K562 (cell line): ENCODE data around the gene SPOCK3. TPM values are rescaled to one million over a fixed set of nuclear protein-coding genes. Genes with fewer than 3 reads are reported as not detected.

Source experiments
- ATAC-seq: fragments of 200-7000 bp; cut with Tn5 transposase; 3 replicates; pipeline ENCODE4 v1.9.1; 2020; ENCODE audit warnings: moderate library complexity
- BruUV-seq: library from RNA; stranded (reverse); fragments of 400-500 nt; replicated peaks from 2 replicates; lab custom pipeline; 2021; lab: Mats Ljungman, UMichigan
- CTCF ChIA-PET: fragments of 300-600 bp; formaldehyde crosslinking; extraction: SDS; loops from one replicate; lab custom pipeline; 2021; ENCODE audit warnings: low intra/inter-chr PET ratio; lab: Yijun Ruan, JAX
- POLR2A ChIA-PET: fragments of 300-600, 350-650 bp; sonication (Branson Sonifier 250); formaldehyde crosslinking; extraction: SDS; loops from one replicate; lab custom pipeline; 2021; ENCODE audit warnings: antibody characterized with exemption, inconsistent platforms; lab: Yijun Ruan, JAX
- DNase-seq, 4 experiments: peaks; one replicate each; pipeline versions ENCODE4 v3.0.0 to v3.0.0-alpha.2; 2011 to 2018; ENCODE audit warnings: low spot score in 3 of 4, mixed read lengths in 3 of 4; ENCODE audit errors: extremely low read depth in 1 of 4
- FAIRE-seq: peaks from 2 replicates; lab custom pipeline; 2011; peaks lifted over from hg19 to GRCh38; lab: Jason Lieb, UNC
- H2AFZ ChIP-seq: 2 replicates; pipeline ENCODE4 v1.6.0; 2011; ENCODE audit warnings: low read depth, low read length, control low read depth, inconsistent platforms
- H3K27ac ChIP-seq: fragments of 200-600 bp; 3 replicates; pipeline ENCODE4 v1.8.0; 2011; ENCODE audit warnings: low read depth, mild to moderate bottlenecking, control low read depth, inconsistent platforms, low read length, moderate library complexity, mixed read lengths; ENCODE audit errors: extremely low read depth
- H3K27me3 ChIP-seq, 2 experiments: fragments of 300-600 bp in 1 of 2; 2 replicates in 1 of 2; 3 replicates in 1 of 2; pipeline versions ENCODE4 v1.6.0 to v1.8.0; 2011; ENCODE audit warnings: inconsistent platforms in 2 of 2, low read length in 2 of 2, mild to moderate bottlenecking in 1 of 2, mixed read lengths in 1 of 2, moderate library complexity in 1 of 2; ENCODE audit not compliant: control insufficient read depth in 2 of 2, insufficient read depth in 2 of 2
- H3K36me3 ChIP-seq: fragments of 300-600 bp; 3 replicates; pipeline ENCODE4 v1.8.0; 2011; ENCODE audit warnings: mild to moderate bottlenecking, low read length, inconsistent platforms; ENCODE audit not compliant: control insufficient read depth, insufficient read depth
- H3K4me1 ChIP-seq, 2 experiments: fragments of 200-600 bp in 1 of 2; replicated peaks in 1 of 2; 2 replicates in 1 of 2; 3 replicates in 1 of 2; pipeline versions ENCODE4 v1.5.1 to v1.8.0; 2011; ENCODE audit warnings: inconsistent platforms in 2 of 2, low read length in 2 of 2, mild to moderate bottlenecking in 1 of 2, mixed read lengths in 1 of 2, moderate library complexity in 1 of 2; ENCODE audit not compliant: control insufficient read depth in 2 of 2, insufficient read depth in 2 of 2
- H3K4me2 ChIP-seq: 2 replicates; pipeline ENCODE4 v1.6.1; 2011; ENCODE audit warnings: low read length, control low read depth, inconsistent platforms, mixed read lengths; ENCODE audit not compliant: insufficient read depth
- H3K4me3 ChIP-seq: fragments of 200-600 bp; sonication (generic), shearing (Covaris generic); 2 replicates; pipeline ENCODE4 v1.5.1; 2016; ENCODE audit warnings: control low read depth, inconsistent platforms
- H3K79me2 ChIP-seq: fragments of 200-600 bp; 3 replicates; pipeline ENCODE4 v1.8.0; 2011; ENCODE audit warnings: low read length, inconsistent platforms; ENCODE audit not compliant: control insufficient read depth, insufficient read depth
- H3K9ac ChIP-seq, 2 experiments: 2 replicates each; pipeline versions ENCODE4 v1.6.0 to v1.6.1; 2011; ENCODE audit warnings: low read depth in 2 of 2, low read length in 2 of 2, control low read depth in 1 of 2, inconsistent platforms in 1 of 2, mild to moderate bottlenecking in 1 of 2, mixed read lengths in 1 of 2; ENCODE audit not compliant: insufficient read depth in 1 of 2
- H3K9me1 ChIP-seq: one replicate; pipeline ENCODE4 v1.6.0; 2011; ENCODE audit warnings: inconsistent platforms, mild to moderate bottlenecking, low read length, moderate library complexity; ENCODE audit not compliant: control insufficient read depth, insufficient read depth
- H3K9me3 ChIP-seq: replicated peaks from 2 replicates; pipeline ENCODE4 v1.5.1; 2011; ENCODE audit warnings: low read depth, low read length, inconsistent platforms; ENCODE audit not compliant: control insufficient read depth, insufficient read depth
- H4K20me1 ChIP-seq: replicated peaks from 2 replicates; pipeline ENCODE4 v1.6.1; 2011; ENCODE audit warnings: low read length, inconsistent platforms, mixed read lengths; ENCODE audit not compliant: control insufficient read depth, insufficient read depth
- ATF7 ChIP-seq: fragments of 450-650 bp; IDR thresholded peaks from 2 replicates; pipeline ENCODE4 v1.7.1; 2014; ENCODE audit warnings: mild to moderate bottlenecking, moderate library complexity
- DMBX1 ChIP-seq: fragments of 250-450 bp; sonication (Bioruptor Pico); IDR thresholded peaks from 2 replicates; pipeline ENCODE4 v1.8.0; 2022; ENCODE audit warnings: inconsistent platforms, mild to moderate bottlenecking, moderate library complexity, borderline replicate concordance
- GABPB1 ChIP-seq: sonication (generic); formaldehyde crosslinking; IDR thresholded peaks from 2 replicates; pipeline ENCODE4 v1.8.0; 2022; ENCODE audit warnings: mild to moderate bottlenecking, missing genetic modification reagents
- HDAC3 ChIP-seq: fragments of 450-650 bp; IDR thresholded peaks from 2 replicates; pipeline ENCODE4 v1.6.1; 2018; ENCODE audit warnings: borderline replicate concordance, mild to moderate bottlenecking, moderate library complexity; ENCODE audit not compliant: partially characterized antibody
- HMG20A ChIP-seq: fragments of 450-650 bp; formaldehyde crosslinking; conservative IDR thresholded peaks from 2 replicates; pipeline ENCODE4 v1.4.0; 2020; ENCODE audit warnings: mild to moderate bottlenecking, mixed read lengths
- HNRNPK ChIP-seq: fragments of 200-400 bp; formaldehyde crosslinking; IDR thresholded peaks from one replicate; pipeline ENCODE4 v1.6.1; 2018; ENCODE audit warnings: mild to moderate bottlenecking, low read depth, low read length; ENCODE audit not compliant: poor library complexity, severe bottlenecking
- MTA1 ChIP-seq: fragments of 450-650 bp; IDR thresholded peaks from 2 replicates; pipeline ENCODE4 v1.6.1; 2017; ENCODE audit warnings: borderline replicate concordance
- SIN3B ChIP-seq: fragments of 450-650 bp; IDR thresholded peaks from 2 replicates; pipeline ENCODE4 v1.6.1; 2017; ENCODE audit warnings: low read depth, mild to moderate bottlenecking, moderate library complexity
- TEAD2 ChIP-seq: fragments of 450-650 bp; IDR thresholded peaks from 2 replicates; pipeline ENCODE4 v1.6.1; 2016; ENCODE audit warnings: missing genetic modification characterization, control low read depth, missing compliant biosample characterization
- ZKSCAN8 ChIP-seq: fragments of 200-800 bp; sonication (Bioruptor generic); IDR thresholded peaks from 2 replicates; pipeline ENCODE4 v1.6.1; 2016; ENCODE audit warnings: missing genetic modification characterization, missing compliant biosample characterization
- WGBS: fragments of 100-300 bp; shearing (Covaris generic); methylation state at CpG from one replicate; pipeline ENCODE4 v1.1.6; 2016; ENCODE audit warnings: low coverage, mixed read lengths; ENCODE audit not compliant: insufficient coverage; ENCODE audit errors: missing lambda C conversion rate; 5-methylcytosine and 5-hydroxymethylcytosine counted together
- in situ Hi-C: fragments of 300-500 bp; cut with MboI; formaldehyde crosslinking; loops from 4 replicates; pipeline ENCODE4 v1.15.0; 2018; ENCODE audit warnings: inconsistent platforms, mixed read lengths
- intact Hi-C: fragments of 100-400 bp; cut with micrococcal nuclease; formaldehyde crosslinking; loops from 2 replicates; pipeline ENCODE4 v1.14.2; 2022
- polyA plus RNA-seq, 8 experiments: library from polyadenylated mRNA; depleted of rRNA in 4 of 8; stranded (reverse) in 5 of 8; unstranded in 3 of 8; fragments of >200 nt; fragmentation: Nextera tagmentation in 2 of 8; fragmentation: Illumina TruSeq in 1 of 8; extraction: Ambion mirVana in 2 of 8; extraction: Trizol in 1 of 8; gene quantifications; 2 replicates each; pipeline versions ENCODE4 v1.2.1 to v1.2.3, GENCODE V29; 2011 to 2014; ENCODE audit warnings: inconsistent platforms in 1 of 8, missing spikeins in 1 of 8
- total RNA-seq, 7 experiments: library from RNA; depleted of rRNA in 6 of 7; stranded (reverse); fragments of >200 nt in 6 of 7; fragmentation: Illumina TruSeq in 2 of 7; extraction: Trizol in 2 of 7; gene quantifications; 2 replicates each; pipeline versions ENCODE4 v1.2.1 to v1.2.3, GENCODE V29; 2011 to 2021; ENCODE audit warnings: low replicate concordance in 1 of 7
- TF ChIP-seq, protein P1 (sequence below): fragments of 450-650 bp; IDR thresholded peaks from 2 replicates; pipeline ENCODE4 v1.6.1; 2017; ENCODE audit warnings: antibody characterized with exemption, mild to moderate bottlenecking
- TF ChIP-seq, protein P2 (sequence below): sonication (generic); formaldehyde crosslinking; IDR thresholded peaks from 2 replicates; pipeline ENCODE4 v1.8.0; 2022; ENCODE audit warnings: mild to moderate bottlenecking, missing genetic modification reagents
- TF ChIP-seq, protein P3 (sequence below): sonication (generic); formaldehyde crosslinking; IDR thresholded peaks from 2 replicates; pipeline ENCODE4 v1.8.0; 2022; ENCODE audit warnings: mild to moderate bottlenecking, missing genetic modification reagents

SPOCK3 gene
- total and polyA plus RNA-seq, 9 of the 15 experiments (the other 6 are each of a cell fraction or from before 2014, with no cell fraction given): not detected

DNA sequence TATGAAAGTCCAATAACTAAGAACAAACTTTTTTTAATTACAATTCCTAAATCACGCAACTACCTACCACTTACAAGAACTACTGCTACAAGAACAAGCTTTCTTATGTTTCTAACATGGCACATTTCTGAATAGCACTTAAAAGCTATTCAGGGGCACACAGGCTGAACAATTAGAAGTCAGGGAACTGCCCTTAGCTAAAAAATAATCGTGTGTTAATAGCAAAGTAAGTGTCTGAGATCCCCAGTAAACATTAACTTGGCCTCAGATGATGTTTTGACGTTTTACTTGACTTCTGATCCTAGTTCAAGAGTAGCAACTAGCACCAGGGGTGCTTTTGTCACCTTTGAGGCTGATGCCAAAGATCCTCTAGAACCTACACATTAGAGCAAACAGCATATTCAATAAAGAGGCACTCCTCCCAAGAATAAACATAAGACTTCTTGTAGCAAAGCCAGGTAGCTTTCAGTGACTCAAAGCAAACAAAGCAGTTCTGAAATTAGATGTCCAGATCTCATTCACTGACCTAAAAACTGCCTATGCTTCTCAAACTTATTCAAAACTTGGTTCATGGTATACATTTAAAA is 16.2 kb downstream of the SPOCK3 start:
- POLR2A ChIA-PET: no interaction called here
- H3K79me2 ChIP-seq: no peaks in the 10 kb centered on the region
- CTCF ChIA-PET: no interaction called here
- DNase-seq (no peak), FAIRE-seq (no peak), ATAC-seq (no peak)
- H3K9me1 ChIP-seq: no peaks in the 10 kb centered on the region
- no peaks in the 10 kb centered on the region for H4K20me1 ChIP-seq
- H3K9ac ChIP-seq: no peak overlapping the region
- 0% methylated on average over 3 of the region's 3 CpGs for WGBS
- H2AFZ ChIP-seq: no peak overlapping the region
- H3K27me3 ChIP-seq: no peaks in the 10 kb centered on the region
- no peak overlapping the region for H3K4me2 ChIP-seq
- in situ Hi-C loops: no loop called here
- BruUV-seq: no TSS peak
- H3K27ac ChIP-seq: no peak overlapping the region
- H3K4me3 ChIP-seq: no peak overlapping the region
- H3K4me1 ChIP-seq: no peaks in the 10 kb centered on the region
- H3K9me3 ChIP-seq: no peaks in the 10 kb centered on the region
- intact Hi-C loops: no loop called here
- H3K36me3 ChIP-seq: no peaks in the 10 kb centered on the region
- TF ChIP-seq GABPB1 (CRISPR knock-in tag) (no peak), DMBX1 (CRISPR knock-in tag) (no peak), ATF7 (no peak), MTA1 (no peak), HMG20A (CRISPR knock-in tag) (no peak), ZKSCAN8 (no peak), SIN3B (no peak), TEAD2 (no peak), HDAC3 (no peak), HNRNPK (no peak)
- TF ChIP-seq, protein P1, sequence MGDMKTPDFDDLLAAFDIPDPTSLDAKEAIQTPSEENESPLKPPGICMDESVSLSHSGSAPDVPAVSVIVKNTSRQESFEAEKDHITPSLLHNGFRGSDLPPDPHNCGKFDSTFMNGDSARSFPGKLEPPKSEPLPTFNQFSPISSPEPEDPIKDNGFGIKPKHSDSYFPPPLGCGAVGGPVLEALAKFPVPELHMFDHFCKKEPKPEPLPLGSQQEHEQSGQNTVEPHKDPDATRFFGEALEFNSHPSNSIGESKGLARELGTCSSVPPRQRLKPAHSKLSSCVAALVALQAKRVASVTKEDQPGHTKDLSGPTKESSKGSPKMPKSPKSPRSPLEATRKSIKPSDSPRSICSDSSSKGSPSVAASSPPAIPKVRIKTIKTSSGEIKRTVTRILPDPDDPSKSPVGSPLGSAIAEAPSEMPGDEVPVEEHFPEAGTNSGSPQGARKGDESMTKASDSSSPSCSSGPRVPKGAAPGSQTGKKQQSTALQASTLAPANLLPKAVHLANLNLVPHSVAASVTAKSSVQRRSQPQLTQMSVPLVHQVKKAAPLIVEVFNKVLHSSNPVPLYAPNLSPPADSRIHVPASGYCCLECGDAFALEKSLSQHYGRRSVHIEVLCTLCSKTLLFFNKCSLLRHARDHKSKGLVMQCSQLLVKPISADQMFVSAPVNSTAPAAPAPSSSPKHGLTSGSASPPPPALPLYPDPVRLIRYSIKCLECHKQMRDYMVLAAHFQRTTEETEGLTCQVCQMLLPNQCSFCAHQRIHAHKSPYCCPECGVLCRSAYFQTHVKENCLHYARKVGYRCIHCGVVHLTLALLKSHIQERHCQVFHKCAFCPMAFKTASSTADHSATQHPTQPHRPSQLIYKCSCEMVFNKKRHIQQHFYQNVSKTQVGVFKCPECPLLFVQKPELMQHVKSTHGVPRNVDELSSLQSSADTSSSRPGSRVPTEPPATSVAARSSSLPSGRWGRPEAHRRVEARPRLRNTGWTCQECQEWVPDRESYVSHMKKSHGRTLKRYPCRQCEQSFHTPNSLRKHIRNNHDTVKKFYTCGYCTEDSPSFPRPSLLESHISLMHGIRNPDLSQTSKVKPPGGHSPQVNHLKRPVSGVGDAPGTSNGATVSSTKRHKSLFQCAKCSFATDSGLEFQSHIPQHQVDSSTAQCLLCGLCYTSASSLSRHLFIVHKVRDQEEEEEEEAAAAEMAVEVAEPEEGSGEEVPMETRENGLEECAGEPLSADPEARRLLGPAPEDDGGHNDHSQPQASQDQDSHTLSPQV: no peak
- TF ChIP-seq, protein P2, sequence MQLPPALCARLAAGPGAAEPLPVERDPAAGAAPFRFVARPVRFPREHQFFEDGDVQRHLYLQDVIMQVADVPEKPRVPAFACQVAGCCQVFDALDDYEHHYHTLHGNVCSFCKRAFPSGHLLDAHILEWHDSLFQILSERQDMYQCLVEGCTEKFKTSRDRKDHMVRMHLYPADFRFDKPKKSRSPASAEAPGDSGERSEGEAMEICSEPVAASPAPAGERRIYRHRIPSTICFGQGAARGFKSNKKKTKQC: no peak
- TF ChIP-seq, protein P3, sequence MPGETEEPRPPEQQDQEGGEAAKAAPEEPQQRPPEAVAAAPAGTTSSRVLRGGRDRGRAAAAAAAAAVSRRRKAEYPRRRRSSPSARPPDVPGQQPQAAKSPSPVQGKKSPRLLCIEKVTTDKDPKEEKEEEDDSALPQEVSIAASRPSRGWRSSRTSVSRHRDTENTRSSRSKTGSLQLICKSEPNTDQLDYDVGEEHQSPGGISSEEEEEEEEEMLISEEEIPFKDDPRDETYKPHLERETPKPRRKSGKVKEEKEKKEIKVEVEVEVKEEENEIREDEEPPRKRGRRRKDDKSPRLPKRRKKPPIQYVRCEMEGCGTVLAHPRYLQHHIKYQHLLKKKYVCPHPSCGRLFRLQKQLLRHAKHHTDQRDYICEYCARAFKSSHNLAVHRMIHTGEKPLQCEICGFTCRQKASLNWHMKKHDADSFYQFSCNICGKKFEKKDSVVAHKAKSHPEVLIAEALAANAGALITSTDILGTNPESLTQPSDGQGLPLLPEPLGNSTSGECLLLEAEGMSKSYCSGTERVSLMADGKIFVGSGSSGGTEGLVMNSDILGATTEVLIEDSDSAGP (CRISPR knock-in tag): no peak
